ENCODE results near the gene EDA. TPM values are rescaled to one million over a fixed set of nuclear protein-coding genes. Genes with fewer than 3 reads are reported as not detected.

The EDA gene
- polyA plus RNA-seq, 3 donors: 5.8 to 6.0 (median 5.9) TPM

- no peak for DNase-seq (ENCODE audit: extremely low read depth in 1 of 11, low read depth in 9 of 11, low spot score in 4 of 11)
These were observed 385.9 kb downstream of the EDA start for GRCh38 chrX:70001708-70002341.

- DNase-seq (ENCODE audit: extremely low read depth in 1 of 11, low read depth in 9 of 11, low spot score in 4 of 11): no peak
These were observed 392.0 kb downstream of the EDA start for GRCh38 chrX:70007946-70008345.

DNA sequence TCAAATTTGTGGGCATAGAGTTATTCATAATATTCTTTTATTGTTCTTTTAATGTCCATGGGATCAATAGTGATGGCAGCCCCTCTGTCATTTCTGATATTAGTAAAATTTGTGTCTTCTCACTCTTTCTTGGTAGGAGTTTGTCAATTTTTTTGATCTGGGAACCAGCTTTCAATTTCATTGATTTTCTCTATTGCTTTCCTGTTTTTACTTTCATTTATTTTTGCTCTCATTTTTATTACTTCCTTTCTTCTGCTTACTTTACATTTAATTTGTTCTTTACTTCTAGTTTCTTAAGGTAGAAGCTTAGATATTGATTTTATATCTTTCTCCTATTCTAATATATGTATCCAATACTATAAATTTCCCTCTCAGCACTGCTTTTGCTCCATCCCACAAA is 393.1 kb downstream of the EDA start:
- no peak for DNase-seq (ENCODE audit: extremely low read depth in 1 of 11, low read depth in 9 of 11, low spot score in 4 of 11)

GRCh38 chrX:70009970-70010369 is 394.1 kb downstream of the EDA start:
- DNase-seq (ENCODE audit: extremely low read depth in 1 of 11, low read depth in 9 of 11, low spot score in 4 of 11): no peak

DNA sequence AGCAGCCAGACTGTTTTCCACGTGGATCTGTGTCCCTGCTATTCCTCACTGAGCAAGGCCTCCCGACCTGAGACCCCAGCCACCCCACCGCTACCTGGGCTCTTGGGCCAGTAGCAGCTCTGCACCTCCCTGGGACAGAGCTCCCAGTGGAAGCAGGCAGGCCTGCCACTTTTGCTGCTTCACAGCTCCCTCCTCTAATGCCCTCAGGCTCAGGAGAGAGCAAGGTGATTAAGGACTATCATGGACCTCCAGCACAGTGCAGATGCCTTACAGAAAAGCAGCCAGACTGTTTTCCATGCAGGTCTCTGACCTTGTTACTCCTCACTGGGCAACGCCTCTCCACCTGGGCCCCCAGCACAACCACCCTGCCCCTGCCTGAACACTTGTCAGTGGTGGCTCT is 396.8 kb downstream of the EDA start:
- DNase-seq (ENCODE audit: extremely low read depth in 1 of 11, low read depth in 9 of 11, low spot score in 4 of 11): no peak

DNA sequence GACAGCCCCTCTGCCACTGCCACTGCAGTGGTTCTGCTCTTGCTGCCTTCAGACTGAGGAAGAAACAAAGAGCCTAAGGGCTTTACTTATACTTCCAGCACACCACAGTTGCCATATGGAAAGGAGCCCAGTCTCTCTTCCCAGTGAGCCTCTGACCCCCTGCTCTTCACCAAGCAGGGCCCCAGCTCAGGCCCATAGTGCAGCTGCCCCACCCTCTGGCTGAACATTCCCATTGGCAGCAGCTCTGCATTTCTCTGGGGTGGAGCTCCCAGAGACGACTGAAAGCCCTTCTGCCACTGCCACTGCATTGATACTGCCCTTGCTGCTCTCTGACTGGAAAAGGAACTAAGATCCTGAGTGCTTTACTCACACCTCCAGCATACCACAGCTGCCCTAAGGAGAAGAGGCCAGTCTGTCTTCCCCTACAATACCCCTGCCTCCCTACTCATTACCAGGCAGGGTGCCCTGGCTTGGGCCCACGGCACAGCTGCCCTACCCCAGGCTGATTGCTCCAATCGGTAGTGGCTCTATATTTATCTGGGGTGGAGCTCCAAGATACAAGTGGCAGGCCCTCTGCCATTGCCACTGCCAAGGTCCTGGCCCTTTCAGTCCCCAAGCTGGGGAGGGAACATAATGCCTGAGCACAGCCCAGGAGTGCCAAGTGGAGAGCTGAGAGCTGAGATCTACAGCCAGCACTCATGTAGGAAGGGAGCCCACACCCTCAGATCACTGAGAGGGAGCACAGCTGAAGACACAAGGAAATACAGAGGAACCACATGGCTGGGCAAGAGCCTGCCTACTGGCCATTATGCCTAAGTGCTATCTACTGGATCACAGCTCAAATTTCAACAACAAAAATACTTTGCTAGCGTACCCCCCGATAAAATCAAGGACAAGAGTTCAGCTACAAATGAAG is 397.8 kb downstream of the EDA start:
- DNase-seq (ENCODE audit: extremely low read depth in 1 of 11, low read depth in 9 of 11, low spot score in 4 of 11): no peak

GRCh38 chrX:70016513-70016912 is 400.6 kb downstream of the EDA start:
- DNase-seq (ENCODE audit: extremely low read depth in 1 of 11, low read depth in 9 of 11, low spot score in 4 of 11): no peak

- no peak for DNase-seq (ENCODE audit: extremely low read depth in 1 of 11, low read depth in 9 of 11, low spot score in 4 of 11)
These were observed 406.7 kb downstream of the EDA start for GRCh38 chrX:70022616-70023015.

GRCh38 chrX:70025464-70025863 is 409.6 kb downstream of the EDA start:
- no peak for DNase-seq (ENCODE audit: extremely low read depth in 1 of 11, low read depth in 9 of 11, low spot score in 4 of 11)

- DNase-seq (ENCODE audit: extremely low read depth in 1 of 11, low read depth in 9 of 11, low spot score in 4 of 11): no peak
These were observed 410.4 kb downstream of the EDA start for GRCh38 chrX:70026112-70026850.

DNA sequence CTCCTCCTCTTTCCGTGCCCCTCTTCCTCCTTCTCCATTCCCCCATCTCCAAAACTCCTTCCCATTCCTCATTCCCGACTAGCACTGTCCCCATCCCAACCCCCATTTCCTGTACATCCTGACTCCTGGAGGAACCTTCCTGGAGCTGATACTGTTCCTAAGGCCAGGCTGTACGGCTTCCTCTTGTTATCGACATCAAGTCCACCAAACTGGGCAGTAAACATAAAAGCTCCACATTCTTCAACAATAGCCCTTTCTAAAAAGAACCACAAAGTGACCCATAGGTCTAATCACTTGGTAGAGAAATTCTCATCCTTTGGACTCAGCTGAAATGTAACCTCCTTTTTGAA is 410.9 kb downstream of the EDA start:
- no peak for DNase-seq (ENCODE audit: extremely low read depth in 1 of 11, low read depth in 9 of 11, low spot score in 4 of 11)

DNA sequence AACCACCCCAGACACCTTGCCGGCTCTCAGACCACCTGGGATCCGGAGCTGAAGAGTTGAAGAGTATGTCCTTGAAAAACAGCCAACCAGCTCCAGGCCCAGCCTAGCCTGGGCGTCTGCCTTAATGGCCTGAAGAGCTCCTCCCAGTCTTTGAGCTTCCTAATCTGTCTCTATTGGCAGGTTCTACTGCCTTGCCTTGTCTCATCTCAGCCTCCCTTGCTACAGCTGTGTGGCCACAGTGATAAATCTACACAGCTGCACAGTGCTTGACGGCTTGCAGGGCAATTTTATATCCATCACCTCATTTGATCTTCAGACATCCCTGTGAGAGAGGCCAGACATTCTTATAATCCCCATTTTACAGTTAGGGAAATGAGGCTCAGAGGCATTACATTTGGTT is 413.9 kb downstream of the EDA start:
- DNase-seq (ENCODE audit: extremely low read depth in 1 of 11, low read depth in 9 of 11, low spot score in 4 of 11): no peak

DNA sequence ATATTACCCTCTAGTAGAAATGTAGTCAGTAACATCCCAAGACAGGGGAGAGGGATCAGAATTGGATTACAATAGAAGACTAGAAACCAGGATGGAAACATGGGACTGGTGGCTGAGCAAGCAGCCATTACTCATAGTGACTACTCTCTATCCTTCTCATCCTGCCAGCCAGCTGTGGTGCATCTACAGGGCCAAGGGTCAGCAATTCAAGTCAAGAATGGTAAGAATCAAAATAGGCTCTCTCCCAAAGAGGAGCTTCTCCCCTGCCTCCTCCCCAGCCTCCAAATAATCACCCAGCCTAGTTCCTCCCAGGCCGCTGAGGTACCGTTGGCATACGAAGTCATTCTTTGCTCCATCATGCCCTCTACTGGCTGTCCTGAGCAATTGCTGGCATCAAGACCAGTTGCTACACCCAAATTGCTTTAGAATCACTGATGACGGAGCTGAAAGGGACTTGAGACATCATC is 414.4 kb downstream of the EDA start:
- DNase-seq (ENCODE audit: extremely low read depth in 1 of 11, low read depth in 9 of 11, low spot score in 4 of 11): peak in 8 of 11 donors; percentile 3 to 31 (median 17)

- no peak for DNase-seq (ENCODE audit: extremely low read depth in 1 of 11, low read depth in 9 of 11, low spot score in 4 of 11)
These were observed 416.9 kb downstream of the EDA start for GRCh38 chrX:70032792-70033191.

DNA sequence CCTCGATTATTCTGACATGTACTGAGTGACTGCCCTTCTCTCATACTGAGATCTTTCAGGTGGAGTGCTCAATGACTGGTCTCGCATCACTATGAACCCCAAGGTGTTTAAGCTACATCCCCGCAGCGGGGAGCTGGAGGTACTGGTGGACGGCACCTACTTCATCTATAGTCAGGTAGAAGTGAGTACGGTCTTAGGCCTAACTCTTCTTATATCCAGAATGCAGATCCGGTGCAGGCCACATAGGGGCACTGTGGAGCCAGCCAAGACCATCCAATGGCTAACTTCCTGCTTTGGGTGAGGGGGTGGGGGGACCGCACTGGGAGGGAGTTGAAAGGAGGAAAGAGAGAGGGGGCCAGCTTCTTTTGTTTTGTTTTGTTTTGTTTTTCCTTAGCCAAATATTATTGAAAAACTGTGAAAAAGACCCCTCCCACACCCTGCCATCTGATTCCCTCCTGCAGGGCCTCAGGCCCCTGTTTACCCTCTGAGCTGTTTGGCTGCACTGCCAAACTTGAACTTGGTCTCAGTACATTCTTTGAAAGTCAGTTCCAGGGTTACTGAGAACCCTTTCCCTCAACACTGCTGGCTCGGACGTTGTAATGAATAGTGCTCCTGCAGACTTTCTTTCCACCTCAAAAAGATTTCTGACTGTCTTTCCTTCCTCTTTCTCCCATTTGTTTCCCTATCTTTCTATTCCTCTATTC is 417.6 kb downstream of the EDA start:
- peak in 3 of 11 donors; percentile 5 to 9 (median 5) for DNase-seq (ENCODE audit: extremely low read depth in 1 of 11, low read depth in 9 of 11, low spot score in 4 of 11)

- DNase-seq (ENCODE audit: extremely low read depth in 1 of 11, low read depth in 9 of 11, low spot score in 4 of 11): no peak
These were observed 418.7 kb downstream of the EDA start for GRCh38 chrX:70034646-70035045.

- no peak for DNase-seq (ENCODE audit: extremely low read depth in 1 of 11, low read depth in 9 of 11, low spot score in 4 of 11)
These were observed 422.6 kb downstream of the EDA start for GRCh38 chrX:70038515-70038914.

GRCh38 chrX:70038951-70039350 is 423.0 kb downstream of the EDA start:
- DNase-seq (ENCODE audit: extremely low read depth in 1 of 11, low read depth in 9 of 11, low spot score in 4 of 11): no peak

GRCh38 chrX:70039758-70040157 is 423.8 kb downstream of the EDA start:
- no peak for DNase-seq (ENCODE audit: extremely low read depth in 1 of 11, low read depth in 9 of 11, low spot score in 4 of 11)
